Measurements from ENCODE around the gene PPP1R14B. TPM values are rescaled to one million over a fixed set of nuclear protein-coding genes. Genes with fewer than 3 reads are reported as not detected.

The PPP1R14B gene
- total RNA-seq = 76.5 TPM
- long read RNA-seq, transcript PPP1R14B-201 (4 exons, 982 nt) = major isoform, 78 of 81 reads
- long read RNA-seq, partial matches to known transcripts = 2 of 81 reads
- long read RNA-seq, other reads (novel, unspliced or antisense) = 1 of 81 reads

GRCh38 chr11:64246871-64247728 lies at the start of gene PPP1R14B:
Gene PPP1R14B (minus strand): TSS chr11:64246943. CDS start chr11:64246673, 270 bp downstream.
- peak within 1 kb of the TSS; percentile 66 for H3K27ac ChIP-seq
- intact Hi-C loops (cut with DNase I) = no loop called here
- TF ChIP-seq, protein P1, sequence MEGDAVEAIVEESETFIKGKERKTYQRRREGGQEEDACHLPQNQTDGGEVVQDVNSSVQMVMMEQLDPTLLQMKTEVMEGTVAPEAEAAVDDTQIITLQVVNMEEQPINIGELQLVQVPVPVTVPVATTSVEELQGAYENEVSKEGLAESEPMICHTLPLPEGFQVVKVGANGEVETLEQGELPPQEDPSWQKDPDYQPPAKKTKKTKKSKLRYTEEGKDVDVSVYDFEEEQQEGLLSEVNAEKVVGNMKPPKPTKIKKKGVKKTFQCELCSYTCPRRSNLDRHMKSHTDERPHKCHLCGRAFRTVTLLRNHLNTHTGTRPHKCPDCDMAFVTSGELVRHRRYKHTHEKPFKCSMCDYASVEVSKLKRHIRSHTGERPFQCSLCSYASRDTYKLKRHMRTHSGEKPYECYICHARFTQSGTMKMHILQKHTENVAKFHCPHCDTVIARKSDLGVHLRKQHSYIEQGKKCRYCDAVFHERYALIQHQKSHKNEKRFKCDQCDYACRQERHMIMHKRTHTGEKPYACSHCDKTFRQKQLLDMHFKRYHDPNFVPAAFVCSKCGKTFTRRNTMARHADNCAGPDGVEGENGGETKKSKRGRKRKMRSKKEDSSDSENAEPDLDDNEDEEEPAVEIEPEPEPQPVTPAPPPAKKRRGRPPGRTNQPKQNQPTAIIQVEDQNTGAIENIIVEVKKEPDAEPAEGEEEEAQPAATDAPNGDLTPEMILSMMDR (IDR thresholded peaks at IDR 0.05) = no peak
- H3K9me3 ChIP-seq = no peaks in the 10 kb centered on the region
- no peaks in the 10 kb centered on the region for H3K27me3 ChIP-seq
- H3K36me3 ChIP-seq = peaks cover 13% of the 10 kb centered on the region
- H3K4me3 ChIP-seq = peak within 1 kb of the TSS; percentile 80
- peak; percentile 94 for DNase-seq
- H3K4me1 ChIP-seq = peaks cover 28% of the 10 kb centered on the region
- peak; percentile 81 for ATAC-seq

DNA sequence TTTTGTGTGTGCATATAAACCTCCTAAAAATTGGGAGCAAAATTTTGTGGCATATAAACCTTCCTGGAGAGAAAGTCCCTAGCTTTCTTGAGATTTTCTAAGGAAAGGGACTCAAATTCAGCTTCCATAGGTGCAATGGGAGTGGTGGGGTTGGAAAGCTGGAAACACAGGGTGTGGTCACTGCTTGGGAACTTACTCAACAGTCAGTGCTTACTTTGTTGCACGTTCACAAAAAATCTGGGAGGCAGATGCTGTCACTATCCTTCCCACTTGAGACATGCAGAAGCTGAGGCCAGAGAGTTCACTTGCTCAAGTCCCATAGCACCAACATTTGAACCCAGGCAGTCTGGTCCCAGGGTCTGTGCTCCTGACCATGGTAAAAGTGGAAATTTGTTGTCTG lies 49.5 kb upstream of the PPP1R14B start:
- intact Hi-C loops (cut with DNase I) = no loop called here
- peaks cover 81% of the 10 kb centered on the region for H3K27me3 ChIP-seq
- ATAC-seq (no peak), DNase-seq (no peak)
- no peak overlapping the region for H3K4me3 ChIP-seq
- no peaks in the 10 kb centered on the region for H3K9me3 ChIP-seq
- no peaks in the 10 kb centered on the region for H3K36me3 ChIP-seq
- H3K4me1 ChIP-seq = peaks cover 19% of the 10 kb centered on the region
- TF ChIP-seq, protein P1 (IDR thresholded peaks at IDR 0.05) = no peak
- no peak overlapping the region for H3K27ac ChIP-seq

DNA sequence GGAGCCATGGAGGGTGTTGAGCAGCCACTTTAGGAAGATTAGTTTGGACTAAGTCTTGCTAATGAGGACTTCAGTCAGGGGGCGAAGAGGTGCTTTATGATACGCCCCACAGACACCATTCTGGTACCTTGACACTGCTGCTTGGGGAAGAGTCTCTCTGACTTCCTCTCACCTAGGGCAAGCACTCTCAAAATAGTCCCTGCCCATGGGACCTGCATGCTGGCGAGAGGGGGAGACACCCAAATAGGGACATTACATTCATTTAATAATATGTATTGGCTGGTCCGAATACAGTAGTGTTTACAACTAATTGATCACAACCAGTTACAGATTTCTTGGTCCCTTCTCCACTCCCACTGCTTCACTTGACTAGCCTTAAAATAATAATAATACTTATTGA lies 49.0 kb upstream of the PPP1R14B start:
- peaks cover 85% of the 10 kb centered on the region for H3K27me3 ChIP-seq
- H3K27ac ChIP-seq = no peak overlapping the region
- ATAC-seq (no peak), DNase-seq (no peak)
- H3K36me3 ChIP-seq = no peaks in the 10 kb centered on the region
- intact Hi-C loops (cut with DNase I) = no loop called here
- TF ChIP-seq, protein P1 (IDR thresholded peaks at IDR 0.05) = no peak
- H3K4me3 ChIP-seq = no peak overlapping the region
- H3K9me3 ChIP-seq = no peaks in the 10 kb centered on the region
- peaks cover 19% of the 10 kb centered on the region for H3K4me1 ChIP-seq

DNA sequence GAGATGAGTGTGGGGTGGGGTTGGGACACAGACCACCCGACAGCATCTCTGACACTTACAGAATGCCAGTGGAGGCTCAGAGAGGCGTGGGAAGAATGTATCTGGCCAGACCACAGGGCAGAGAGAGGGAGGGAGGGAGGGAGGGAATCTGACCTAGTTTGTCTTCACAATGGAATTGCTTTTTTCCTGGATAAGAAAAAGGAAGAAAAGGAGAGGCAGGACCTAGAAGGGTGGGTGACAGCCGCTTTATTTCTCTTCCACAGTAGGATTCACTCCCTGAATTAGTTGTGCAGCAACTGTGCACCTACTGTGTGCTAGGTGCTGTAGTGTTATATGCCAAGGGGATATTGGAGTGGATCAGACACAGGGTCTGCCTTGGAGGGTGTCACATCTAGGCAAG lies 48.0 kb upstream of the PPP1R14B start:
- ATAC-seq (no peak), DNase-seq (no peak)
- peaks cover 79% of the 10 kb centered on the region for H3K27me3 ChIP-seq
- no peak overlapping the region for H3K4me3 ChIP-seq
- H3K27ac ChIP-seq = no peak overlapping the region
- TF ChIP-seq, protein P1 (IDR thresholded peaks at IDR 0.05) = no peak
- H3K36me3 ChIP-seq = no peaks in the 10 kb centered on the region
- H3K9me3 ChIP-seq = no peaks in the 10 kb centered on the region
- H3K4me1 ChIP-seq = peaks cover 9% of the 10 kb centered on the region
- intact Hi-C loops (cut with DNase I) = no loop called here

- Histone ChIP-seq H3K27ac (no peak overlapping the region), H3K27me3 (peaks cover 59% of the 10 kb centered on the region), H3K9me3 (no peaks in the 10 kb centered on the region), H3K4me1 (no peaks in the 10 kb centered on the region), H3K36me3 (no peaks in the 10 kb centered on the region), H3K4me3 (peak overlapping the region; percentile 36)
- ATAC-seq = peak; percentile 3
- intact Hi-C loops (cut with DNase I) = no loop called here
- TF ChIP-seq, protein P1 (IDR thresholded peaks at IDR 0.05) = no peak
- DNase-seq = no peak
Observed at GRCh38 chr11:64292460-64293254, 45.9 kb upstream of the PPP1R14B start.

Data from upper lobe of right lung (tissue), 1 donor.